ENCODE data around the gene TIGD4.
A peak's percentile ranks its signal among the peaks of the same experiment; 100 is the strongest.

TIGD4 gene

DNA sequence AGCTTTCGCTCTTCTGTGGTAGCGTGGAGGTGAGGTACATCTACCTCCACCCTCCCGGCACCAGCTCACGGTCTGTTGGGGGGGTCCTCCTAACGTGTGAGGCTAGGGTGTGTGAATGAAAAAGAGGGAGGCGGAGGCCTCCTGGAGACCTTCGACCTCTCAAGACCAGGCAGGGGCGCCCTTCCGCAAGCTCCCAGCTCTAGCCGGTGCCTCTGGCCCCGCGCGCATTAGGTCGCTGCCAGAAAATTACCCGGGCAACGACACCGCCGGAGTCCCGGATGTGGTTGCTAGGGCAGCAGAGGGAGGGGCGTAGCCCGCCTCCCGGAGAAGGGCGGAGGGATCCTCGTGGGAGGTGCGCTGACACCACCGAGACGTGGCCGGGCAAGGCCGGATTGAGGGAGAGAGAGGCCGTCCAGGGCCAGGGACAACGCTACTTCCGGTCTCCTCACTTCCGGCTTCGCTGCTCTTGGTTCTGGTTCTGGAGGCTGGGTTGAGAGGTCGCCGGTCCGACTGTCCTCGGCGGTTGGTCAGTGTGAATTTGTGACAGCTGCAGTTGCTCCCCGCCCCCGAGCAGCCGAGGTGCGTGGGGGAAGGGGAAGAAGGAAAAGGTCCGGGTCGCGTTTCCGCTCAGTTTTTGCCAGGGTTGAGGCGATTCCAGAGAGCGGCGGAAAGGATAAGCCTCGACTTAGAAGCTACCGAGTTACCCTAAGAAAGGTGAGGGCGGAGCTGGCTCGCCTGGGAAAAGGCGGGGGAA is at the start of gene TIGD4, which contains the start of gene ARFIP1:
TIGD4 (minus strand) TSS at position 218 of the 754 bp plus-strand sequence. CDS start 8,726 bp downstream, outside the sequence.
ARFIP1 (plus strand) TSS at position 442 of the 754 bp plus-strand sequence. CDS start 49,680 bp downstream, outside the sequence.
- peak; percentile 87 to 93 for DNase-seq

DNA sequence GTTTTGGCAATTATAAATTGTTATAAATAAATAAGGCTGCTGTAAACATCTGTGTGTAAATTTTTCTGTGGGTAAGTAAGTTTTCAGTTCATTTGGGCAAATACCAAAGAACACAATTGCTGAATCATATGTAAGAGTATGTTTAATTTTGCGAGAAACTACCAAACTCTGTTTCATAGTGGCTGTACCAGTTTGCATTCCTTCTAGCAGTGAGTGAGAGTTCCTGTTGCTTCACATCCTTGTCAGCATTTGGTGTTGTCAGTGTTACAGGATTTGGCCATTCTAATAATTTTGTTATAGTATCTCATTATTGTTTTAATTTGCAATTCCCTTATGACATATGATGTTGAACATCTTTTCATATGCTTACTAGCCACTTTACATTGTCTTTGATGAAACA is 48.6 kb upstream of the TIGD4 start:
- no peak for DNase-seq

DNA sequence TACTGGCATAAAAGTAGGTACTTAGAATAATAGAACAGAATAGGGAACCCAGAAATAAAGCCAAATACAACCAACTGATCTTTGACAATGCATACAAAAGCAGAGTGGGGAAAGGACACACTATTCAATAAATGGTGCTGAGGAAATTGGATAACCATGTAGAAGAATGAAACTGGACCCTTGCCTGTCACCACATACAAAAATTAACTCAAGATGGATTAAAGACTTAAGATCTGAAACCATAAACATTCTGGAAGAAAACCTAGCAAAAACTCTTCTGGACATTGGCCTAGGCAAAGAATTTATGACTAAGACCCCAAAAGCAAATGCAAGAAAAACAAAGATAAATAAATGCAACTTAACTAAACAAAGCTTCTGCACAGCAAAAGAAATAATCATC is 45.8 kb upstream of the TIGD4 start:
- DNase-seq: no peak

DNA sequence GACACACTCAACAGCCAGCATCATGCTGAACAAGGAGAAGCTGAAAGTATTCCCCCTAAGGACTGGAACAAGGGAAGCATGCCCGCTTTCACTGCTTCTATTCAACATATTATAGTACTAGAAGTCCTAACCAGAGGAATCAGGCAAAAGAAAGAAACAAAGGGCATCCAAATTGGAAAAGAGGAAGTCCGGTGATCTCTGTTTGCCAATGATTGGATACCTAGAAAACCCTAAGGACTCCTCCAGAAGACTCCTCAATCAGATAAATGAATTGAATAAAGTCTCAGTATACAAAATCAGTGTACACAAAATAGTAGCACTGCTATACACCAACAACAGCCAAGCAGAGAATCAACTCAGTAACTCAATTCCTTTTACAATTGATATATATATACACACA is 45.0 kb upstream of the TIGD4 start:
- DNase-seq: no peak

DNA sequence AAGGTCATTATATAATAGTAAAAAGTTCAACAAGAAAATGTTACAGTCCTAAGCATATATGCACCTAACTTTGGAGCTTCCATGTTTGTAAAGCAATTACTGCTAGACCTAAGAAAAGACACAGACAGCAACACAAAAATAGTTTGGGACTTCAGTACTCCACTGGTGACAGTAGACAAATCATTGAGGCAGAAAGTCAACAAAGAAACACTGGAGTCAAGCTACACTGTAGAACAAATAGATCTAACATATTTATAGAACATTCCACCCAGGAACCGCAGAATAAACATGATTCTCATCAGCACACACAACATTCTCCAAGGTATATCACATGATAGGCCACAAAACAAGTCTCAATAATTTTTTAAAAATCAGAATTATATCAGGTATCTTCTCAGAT is 42.8 kb upstream of the TIGD4 start:
- no peak for DNase-seq

DNA sequence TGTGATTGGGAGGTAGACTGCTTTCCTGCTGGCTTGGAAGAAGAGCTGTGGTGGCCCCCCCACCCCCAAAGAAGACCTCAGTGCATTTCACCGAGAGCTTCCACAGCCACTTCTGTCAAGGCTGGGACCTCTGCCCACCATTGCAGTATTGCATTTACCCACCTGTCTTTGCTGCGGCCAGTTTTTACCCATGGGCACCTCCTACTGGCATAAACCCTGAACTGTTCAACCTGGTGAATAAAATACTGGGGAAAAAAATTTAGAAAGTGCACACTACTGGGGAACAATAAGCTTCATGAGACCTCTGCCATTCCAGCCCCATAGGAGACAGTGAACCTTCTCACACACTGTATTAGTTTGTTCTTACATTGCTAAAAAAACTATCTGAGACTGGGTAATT is 40.5 kb upstream of the TIGD4 start:
- no peak for DNase-seq

DNA sequence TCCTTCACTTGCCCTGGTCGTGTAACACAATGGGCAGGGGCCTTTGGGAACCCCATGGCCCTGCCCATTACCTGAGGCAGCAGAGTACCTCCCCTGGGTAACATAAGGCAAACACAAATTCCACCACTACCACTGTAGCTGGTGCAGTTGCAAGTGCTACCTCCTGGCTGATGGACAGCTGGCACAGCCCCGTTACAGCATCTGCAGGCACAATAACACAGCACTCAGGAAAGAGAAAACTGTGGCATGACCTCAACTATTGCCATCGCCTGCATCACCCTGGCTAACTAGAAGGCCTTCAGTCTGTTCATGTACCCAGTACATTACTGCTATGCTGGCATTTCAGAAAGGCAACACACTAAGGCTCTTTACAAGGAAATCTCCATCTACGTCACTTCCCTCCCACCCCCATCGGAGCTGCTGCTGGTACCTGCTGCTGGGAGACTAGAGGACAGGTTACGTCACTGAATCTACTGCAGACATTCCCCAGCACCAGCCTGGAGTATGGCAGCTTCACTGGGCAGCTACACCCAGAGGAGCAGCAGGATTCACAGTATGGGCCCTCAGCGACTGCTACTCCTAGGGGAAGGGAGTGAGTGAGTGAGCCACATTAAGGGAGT is 39.6 kb upstream of the TIGD4 start:
- no peak for DNase-seq

DNA sequence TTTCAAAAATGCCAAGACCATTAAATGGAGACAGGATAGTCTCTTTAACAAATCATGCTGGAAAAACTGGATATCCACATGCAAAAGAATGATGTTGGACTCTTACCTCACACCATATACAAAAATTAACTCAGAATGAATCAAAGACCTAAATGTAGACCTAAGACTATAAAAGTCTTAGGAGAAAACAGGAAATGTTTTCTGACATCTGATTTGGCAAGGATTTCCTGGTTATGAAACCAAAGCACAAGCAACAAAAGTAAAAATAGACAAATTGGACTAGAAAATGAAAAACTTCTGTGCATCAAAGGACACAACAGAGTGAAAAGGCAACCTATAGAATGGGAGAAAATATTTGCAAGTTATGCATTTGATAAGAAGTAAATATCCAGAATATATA is 37.8 kb upstream of the TIGD4 start:
- DNase-seq: no peak

DNA sequence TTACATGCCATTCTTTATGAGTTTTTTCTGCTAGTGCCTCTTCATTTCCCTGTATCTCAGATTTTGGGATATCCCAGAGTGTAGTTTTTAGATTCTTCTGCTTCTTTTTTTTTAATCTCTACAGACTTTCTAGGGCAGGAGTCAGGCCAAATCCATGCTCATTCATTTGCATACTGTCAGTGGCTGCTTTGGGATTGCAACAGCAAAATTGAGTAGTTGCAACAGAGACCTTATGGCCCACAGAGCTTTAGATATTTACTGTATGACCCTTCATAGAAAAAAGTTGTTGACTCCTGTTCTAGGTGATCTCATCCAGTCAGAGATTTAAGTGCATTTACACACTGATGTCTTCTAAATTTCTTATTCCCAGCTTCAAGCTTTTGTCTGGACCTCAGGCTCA is 35.5 kb upstream of the TIGD4 start:
- DNase-seq: no peak

DNA sequence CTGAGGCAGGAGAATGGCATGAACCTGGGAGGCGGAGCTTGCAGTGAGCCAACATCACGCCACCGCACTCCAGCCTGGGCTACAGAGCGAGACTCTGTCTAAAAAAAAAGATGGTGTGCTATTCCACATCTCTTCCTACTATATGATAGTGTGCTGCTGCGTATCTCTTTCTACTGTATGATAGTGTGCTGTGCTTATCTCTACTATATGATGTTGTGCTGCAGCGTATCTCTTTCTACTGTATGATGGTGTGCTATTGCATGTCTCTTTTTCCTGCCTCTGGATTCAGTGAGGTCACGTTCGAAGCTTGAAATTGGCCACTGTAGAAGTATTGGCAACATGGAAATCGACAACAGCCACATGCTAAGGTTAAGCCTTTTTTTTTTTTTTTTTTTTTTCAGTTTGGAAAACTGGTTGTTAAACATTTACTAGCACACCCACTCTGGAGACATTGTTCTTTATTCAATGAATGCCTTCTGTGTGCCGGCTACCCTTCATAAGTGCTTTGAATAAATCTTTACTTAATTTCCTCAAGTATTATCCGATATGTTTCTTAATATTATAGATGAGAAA is 31.3 kb upstream of the TIGD4 start:
- DNase-seq: no peak

DNA sequence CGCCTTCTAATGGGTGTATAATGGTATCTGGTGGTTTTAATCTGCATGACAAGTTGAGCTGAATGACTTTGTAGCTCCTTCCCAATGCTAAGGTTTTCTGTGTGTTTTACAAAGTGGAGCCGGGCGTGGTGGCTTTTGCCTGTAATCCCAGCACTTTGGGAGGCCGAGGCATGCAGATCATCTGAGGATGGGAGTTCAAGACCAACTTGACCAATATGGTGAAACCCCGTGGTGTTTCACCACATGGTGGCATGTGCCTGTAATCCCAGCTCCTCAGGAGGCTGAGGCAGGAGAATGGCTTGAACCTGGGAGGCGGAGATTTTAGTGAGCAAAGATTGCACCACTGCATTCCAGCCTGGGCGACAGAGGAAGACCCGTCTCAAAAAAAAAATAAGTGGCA is 29.1 kb upstream of the TIGD4 start:
- DNase-seq: no peak

DNA sequence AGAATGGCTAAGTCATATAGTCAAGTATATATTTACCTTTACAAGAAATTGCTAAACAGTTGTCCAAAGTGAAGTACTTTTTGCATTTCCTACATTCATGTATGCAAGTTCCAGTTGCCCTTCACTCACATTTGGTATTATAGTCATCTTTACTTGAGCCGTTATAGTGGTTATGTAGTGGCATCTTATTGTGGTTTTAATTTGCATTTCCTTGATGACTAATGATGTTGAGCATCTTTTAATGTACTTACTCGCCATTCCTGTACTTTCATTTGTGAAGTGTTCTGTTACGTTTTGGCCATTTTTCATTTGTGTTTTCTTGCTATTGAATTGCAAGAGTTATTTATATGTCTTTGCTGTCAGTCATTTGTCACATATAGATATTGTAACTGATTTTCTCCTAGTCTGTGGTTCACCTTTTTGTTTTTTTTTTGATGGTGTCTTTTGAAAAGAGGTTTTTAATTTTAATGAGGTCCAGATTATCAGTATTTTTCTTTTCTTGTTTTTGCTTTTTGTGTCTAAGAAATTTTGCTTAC is 27.8 kb upstream of the TIGD4 start:
- no peak for DNase-seq

DNA sequence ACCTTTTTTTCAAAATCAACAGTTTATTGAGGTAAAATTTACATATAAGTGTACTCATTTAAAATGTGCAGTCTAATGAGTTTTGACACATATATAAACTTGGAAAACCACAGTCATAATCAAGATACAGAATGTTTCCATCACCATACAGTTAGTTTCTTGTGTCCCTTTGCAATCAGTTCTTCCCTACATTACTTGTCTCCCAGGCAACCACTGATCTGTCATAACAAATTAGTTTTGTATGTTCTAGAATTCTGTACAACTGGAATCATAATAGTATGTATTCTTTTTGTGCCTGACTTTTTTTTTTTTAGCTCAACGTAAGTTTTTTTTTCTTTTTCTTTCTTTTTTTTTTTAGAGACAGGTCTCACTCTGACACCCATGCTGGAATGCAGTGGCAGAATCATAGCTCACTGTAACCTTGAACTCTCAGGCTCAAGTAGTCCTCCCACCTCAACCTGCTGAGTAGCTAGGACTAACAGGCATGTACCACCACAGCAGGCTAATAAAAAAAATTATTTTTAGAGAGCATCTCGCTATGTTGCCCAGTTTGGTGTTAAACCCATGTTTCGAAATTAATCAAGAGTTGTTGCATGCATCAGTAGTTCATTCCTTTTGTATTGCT is 27.1 kb upstream of the TIGD4 start:
- DNase-seq: no peak

DNA sequence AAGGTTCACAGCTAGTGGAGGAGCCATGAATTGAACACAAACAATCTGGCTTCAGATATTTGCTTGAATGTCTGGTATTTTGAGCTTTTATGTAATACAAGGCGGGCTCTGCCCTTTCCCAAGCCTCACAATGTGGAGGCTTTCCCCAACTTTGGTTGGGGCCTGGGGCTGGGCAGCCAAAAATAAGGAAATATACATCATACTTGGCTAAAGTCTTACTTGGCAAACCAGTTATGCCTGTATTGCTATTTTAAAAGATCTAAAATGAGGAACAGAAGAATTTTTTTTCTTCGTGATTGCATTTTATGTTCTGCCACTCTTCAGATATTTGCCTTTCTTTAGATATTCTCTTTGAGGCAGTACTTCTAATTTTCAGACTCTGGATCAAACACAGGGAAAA is 26.3 kb upstream of the TIGD4 start:
- no peak for DNase-seq

DNA sequence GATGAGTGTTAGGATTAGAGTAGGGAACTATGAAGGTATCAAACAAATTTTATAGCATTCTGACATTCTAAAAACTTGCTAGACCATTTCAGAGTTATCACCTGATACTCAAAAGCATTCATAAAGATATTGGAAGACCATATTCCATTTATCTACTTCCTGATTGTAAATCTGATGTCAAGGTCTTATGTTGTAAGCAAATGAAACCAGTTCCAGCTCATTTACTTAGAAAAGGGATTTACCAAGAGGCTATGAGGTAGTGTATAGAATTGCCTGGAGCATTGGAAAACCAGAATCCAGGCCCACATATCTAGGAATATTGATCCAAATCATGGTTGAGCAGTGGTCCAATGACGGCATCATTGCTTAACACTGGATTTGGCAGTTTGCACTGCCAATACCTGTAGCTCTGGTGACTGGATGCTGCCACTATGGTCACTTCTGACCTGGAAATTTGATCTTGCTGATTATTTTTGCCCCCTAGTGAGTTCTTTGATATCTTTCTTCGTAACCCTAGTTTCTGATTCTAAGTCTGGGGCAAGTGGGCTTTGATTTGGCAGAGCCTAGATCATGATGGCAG is 25.6 kb upstream of the TIGD4 start:
- DNase-seq: no peak

DNA sequence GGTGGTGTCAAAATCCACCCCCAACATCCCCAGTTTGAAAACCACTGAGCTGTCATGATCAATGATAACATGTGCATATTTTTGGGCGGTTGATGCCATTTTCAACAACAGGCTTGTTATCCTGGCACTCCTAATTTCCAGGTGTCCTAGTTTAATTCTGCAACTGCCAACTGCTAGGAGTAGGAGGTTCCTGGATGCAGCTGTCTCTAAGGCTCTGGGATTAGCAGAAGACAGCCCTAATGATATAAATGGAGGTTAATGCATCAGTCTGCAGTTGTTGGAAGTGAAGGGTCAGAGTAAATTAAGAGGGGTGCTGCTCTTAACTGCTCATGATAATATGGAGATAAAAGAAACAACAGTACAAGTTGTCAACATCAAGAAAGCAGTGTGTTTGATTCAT is 24.0 kb upstream of the TIGD4 start:
- DNase-seq: no peak

DNA sequence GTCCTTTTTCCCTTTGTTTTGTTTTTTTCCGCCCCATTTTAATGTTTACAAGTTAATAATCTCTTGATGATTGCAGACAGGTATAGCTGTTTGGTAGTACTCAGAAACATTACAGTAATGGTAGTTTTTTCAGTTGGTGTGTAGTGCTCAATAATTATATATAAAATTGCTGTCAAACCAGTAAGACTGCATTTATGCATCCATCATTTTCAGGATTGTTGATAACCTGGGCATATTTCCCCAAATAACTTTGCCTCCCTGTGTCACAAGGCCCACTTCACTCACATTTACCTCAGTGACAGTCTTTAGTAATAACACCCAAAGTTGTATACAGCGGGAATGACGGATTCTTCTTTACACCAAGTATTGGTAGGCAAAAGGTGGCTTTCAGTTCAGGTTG is 16.4 kb upstream of the TIGD4 start:
- no peak for DNase-seq

DNA sequence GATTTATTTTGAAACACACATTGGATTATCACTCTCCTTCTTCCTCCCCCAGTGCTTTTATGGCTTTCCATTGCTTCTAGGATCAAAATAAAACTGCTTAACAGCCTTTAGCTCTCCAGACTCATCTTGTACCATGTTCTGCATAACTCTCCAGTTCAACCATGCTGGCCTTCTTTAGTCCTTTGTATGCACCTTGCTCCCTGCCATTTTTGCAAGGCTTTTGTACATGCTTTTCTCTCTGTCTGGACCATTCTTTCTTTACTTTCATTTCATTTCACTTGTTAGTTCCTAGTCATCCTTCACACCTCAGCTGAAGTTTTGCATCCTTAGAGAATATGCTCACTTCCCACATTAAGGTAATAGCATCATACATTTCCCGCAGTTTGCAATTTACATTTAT is 7.1 kb upstream of the TIGD4 start:
- no peak for DNase-seq

DNA sequence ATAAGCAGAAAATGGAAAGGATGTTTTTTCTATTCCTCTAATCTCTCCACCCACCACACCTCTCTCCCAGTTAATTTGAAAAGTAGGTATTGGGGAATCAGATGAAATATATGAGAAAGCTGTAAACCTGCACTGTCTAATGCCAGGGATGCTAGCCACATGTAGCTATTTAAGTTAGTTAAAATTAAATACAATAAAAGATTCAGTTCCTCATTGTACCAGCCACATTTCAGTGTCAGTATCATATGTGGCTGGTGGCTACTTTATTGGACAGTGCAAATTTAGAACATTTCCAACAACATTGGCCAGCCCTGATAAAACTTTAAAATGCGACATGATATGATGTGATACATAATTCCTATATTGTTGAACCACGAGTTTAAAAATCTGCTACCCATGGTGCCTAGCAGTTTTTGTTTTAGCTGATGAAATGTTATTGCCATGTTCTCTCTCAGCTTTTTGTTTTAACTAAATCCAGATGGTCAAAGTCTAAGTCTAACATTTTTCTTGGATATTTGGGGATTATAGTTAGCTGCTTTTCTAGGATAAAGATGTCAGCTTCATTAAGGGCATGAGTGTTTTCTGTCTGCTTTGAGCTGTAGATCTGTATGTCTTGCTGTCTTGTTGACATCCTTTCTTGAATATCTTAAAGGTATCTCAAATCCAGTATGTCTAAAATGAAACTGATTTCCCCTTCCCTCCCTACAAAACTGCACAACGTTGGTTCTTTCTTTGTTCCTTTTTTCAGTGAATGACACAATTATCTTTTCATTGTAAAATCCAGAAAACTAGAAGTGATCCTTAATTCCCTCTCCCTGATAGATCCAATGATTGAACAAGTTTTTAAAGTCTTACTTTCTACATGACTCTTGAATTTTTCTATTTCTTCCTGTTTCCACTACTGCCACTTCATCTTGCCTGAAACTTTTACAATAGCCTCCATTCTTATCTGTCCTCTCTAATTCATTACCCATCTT is 6.4 kb upstream of the TIGD4 start:
- no peak for DNase-seq

DNA sequence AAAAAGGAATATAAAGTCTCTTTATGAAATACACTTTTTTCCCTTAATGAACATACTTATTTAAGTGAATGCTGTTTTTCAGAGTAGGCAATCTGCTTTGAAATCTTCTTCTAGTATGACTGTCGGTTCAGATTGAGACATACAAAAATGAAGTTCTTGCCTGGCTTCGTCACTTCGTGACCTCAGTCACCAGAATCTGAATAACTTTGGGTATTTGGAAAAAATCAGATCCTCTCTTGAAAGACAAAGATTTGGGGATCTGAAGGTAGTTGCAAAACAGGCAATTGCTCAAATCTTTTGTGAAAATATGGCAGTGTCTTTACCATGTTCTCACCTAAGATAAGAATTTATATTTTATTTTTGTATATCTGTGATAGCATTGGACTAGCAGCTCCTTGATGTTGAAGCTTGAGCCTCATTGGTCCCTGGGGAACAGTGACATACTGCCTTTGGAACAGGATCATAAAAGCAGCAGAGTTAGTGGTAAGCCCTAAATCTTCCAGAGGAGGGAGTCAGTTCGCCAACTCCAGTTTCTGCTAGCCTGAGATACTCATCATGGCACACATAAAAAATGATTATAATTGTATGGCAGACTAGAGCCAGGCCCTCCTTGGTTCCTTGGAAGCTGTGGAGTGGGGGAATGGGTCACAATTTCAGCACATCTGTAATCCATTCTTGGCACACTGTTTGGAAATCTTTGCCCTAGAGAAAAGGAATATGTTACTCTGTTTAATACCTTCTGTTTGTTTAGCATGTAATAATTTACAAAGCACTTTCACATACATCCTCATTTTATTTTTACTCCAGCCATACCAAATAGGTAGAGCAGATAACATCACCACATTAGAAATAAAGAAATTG is 5.2 kb upstream of the TIGD4 start:
- DNase-seq: no peak

DNA sequence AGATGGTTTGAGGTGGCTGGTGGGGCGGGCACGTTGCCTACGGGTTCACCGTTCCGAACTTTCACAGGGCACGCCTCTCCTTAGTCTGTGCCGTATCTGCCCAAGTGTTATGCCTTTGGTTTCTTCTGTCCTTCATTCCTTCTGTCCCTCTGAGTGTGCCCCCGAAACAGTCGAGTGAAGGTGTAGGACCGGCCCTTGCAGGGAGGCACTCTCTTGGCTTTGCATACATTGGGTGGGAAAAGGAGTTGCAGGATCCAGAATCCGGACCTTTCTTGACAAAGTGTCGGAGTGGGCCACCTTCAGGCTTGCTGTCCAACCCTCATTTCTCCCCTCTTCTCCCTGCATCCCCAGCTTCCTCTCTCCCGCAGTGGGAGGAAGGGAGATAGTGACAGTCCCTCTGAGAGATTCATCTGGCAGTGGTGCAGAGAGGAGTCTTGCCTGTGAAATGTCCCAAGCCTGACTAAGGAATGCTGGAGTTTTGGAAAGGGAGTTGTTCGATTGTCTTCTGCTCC is 793 bp upstream of the TIGD4 start:
- DNase-seq: peak in 1 of 2 experiments; percentile 28
